SU-DHL-6 (cell line): ENCODE results near the gene EYS.

Experiments used
- H2AFZ ChIP-seq: fragments of 200-600 bp; sonication (generic); 2 replicates; pipeline ENCODE4 v1.6.1; 2014; ENCODE audit warnings: low read depth, mild to moderate bottlenecking, moderate library complexity, mixed read lengths, antibody characterized with exemption, low read length; ENCODE audit not compliant: severe bottlenecking
- H3F3A ChIP-seq: fragments of 200-600 bp; shearing (Covaris generic); 2 replicates; pipeline ENCODE4 v1.6.0; 2016; ENCODE audit warnings: antibody characterized with exemption, mild to moderate bottlenecking; ENCODE audit not compliant: insufficient read depth
- H3K27ac ChIP-seq: fragments of 200-600 bp; sonication (generic); 2 replicates; pipeline ENCODE4 v1.5.1; 2016; ENCODE audit warnings: low read depth, mild to moderate bottlenecking, low read length, moderate library complexity, mixed read lengths
- H3K27me3 ChIP-seq: fragments of 200-600 bp; sonication (generic), shearing (Covaris generic); 2 replicates; pipeline ENCODE4 v1.6.0; 2014; ENCODE audit warnings: mild to moderate bottlenecking, low read length
- H3K36me3 ChIP-seq: fragments of 200-600 bp; sonication (generic); 2 replicates; pipeline ENCODE4 v1.6.1; 2014; ENCODE audit warnings: mild to moderate bottlenecking, low read length, mixed read lengths
- H3K4me2 ChIP-seq: fragments of 300-600, 200-600 bp; shearing (Covaris generic), sonication (generic); 2 replicates; pipeline ENCODE4 v1.6.0; 2014; ENCODE audit warnings: low read length, low read depth, mild to moderate bottlenecking; ENCODE audit not compliant: poor library complexity, severe bottlenecking
- H3K4me3 ChIP-seq: fragments of 200-600 bp; sonication (generic); 2 replicates; pipeline ENCODE4 v1.5.1; 2014; ENCODE audit warnings: antibody characterized with exemption, low read length, mild to moderate bottlenecking, mixed read lengths; ENCODE audit not compliant: insufficient read depth, poor library complexity, severe bottlenecking
- H3K79me2 ChIP-seq: fragments of 200-600 bp; sonication (generic); 2 replicates; pipeline ENCODE4 v1.6.1; 2014; ENCODE audit warnings: mild to moderate bottlenecking, low read length, moderate library complexity; ENCODE audit not compliant: insufficient read depth
- H3K9ac ChIP-seq: fragments of 200-600 bp; sonication (generic); 2 replicates; pipeline ENCODE4 v1.7.0; 2014; ENCODE audit warnings: mild to moderate bottlenecking, low read length
- H3K9me2 ChIP-seq: fragments of 200-600 bp; sonication (generic); replicated peaks from 2 replicates; pipeline ENCODE4 v1.6.1; 2014; ENCODE audit warnings: low read length; ENCODE audit not compliant: insufficient read depth
- H3K9me3 ChIP-seq: fragments of 200-600 bp; sonication (generic); 2 replicates; pipeline ENCODE4 v1.6.1; 2014; ENCODE audit warnings: low read length, mixed read lengths; ENCODE audit not compliant: insufficient read depth
- H4K20me1 ChIP-seq: fragments of 200-600 bp; sonication (generic); 2 replicates; pipeline ENCODE4 v1.6.1; 2014; ENCODE audit warnings: low read depth, mild to moderate bottlenecking, antibody characterized with exemption, low read length, moderate library complexity, mixed read lengths
- CTCF ChIP-seq: fragments of 200-600 bp; sonication (generic); IDR thresholded peaks from one replicate; pipeline ENCODE4 v1.5.1; 2017; ENCODE audit warnings: antibody characterized with exemption, mild to moderate bottlenecking, low read length, moderate library complexity; ENCODE audit not compliant: insufficient read depth, poor library complexity, severe bottlenecking
- EZH2phosphoT487 ChIP-seq: fragments of 200-600 bp; sonication (generic), shearing (Covaris generic); conservative IDR thresholded peaks from 2 replicates; pipeline ENCODE4 v1.6.1; 2018; ENCODE audit warnings: mild to moderate bottlenecking, antibody characterized with exemption, low read length, moderate library complexity, mixed read lengths

The EYS gene

DNA sequence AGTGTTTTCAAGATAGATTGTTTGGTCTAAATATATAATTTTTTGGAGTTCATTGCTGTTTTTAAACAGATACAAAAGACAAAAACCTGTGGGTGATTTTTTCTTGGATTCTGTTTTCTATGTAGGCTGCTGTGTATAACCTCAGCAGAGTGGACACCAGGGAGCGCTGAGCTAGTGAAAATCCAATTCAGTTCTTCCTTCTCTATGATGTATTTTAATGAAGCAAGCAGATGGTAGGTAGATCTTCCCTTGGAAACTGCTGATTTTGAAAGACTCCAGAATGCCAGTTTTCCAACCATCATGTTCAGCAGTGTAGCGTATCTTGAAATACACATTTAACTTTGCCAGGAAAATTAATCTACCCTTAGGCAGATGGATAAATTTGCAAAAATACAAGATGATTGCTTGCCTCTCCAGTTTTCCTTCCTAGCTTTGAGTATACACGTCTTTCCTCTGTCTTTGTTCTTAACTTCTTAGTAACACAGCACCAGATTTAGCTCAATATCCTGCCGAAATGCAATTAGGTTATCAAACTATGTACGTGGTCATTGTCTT lies 1893.4 kb downstream of the EYS start:
- no peaks in the 10 kb centered on the region for H3K27me3 ChIP-seq
- H3K9ac ChIP-seq = no peak overlapping the region
- no peak overlapping the region for H3K4me3 ChIP-seq
- H3K27ac ChIP-seq = no peak overlapping the region
- no peaks in the 10 kb centered on the region for H3F3A ChIP-seq
- no peak overlapping the region for H3K4me2 ChIP-seq
- no peaks in the 10 kb centered on the region for H3K9me3 ChIP-seq
- H3K36me3 ChIP-seq = no peaks in the 10 kb centered on the region
- H3K9me2 ChIP-seq = no peaks in the 10 kb centered on the region
- H2AFZ ChIP-seq = no peak overlapping the region
- H4K20me1 ChIP-seq = no peaks in the 10 kb centered on the region
- H3K79me2 ChIP-seq = no peaks in the 10 kb centered on the region
- TF ChIP-seq EZH2phosphoT487 (no peak), CTCF (no peak)

DNA sequence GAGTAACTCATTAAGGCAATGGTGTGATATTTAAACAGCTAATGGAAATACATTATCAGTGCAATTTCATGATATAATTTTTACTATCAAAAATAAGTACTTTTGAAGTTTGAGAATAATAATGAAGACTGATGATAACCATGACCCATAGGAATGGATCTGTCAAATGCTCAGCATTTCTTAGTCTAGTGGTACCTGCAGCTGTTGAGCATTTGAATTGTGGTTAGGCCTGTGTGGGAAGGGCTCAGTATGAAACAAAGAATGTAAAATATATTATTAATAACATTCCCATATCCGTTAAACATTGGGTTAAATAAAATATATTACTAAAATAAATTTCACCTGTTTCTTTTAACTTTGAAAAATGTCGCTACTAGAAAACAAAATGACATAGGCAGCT lies 1898.5 kb downstream of the EYS start:
- H3K27ac ChIP-seq = no peak overlapping the region
- no peak overlapping the region for H3K4me3 ChIP-seq
- H4K20me1 ChIP-seq = no peaks in the 10 kb centered on the region
- no peaks in the 10 kb centered on the region for H3F3A ChIP-seq
- H2AFZ ChIP-seq = no peak overlapping the region
- no peaks in the 10 kb centered on the region for H3K27me3 ChIP-seq
- H3K9me3 ChIP-seq = no peaks in the 10 kb centered on the region
- no peak for TF ChIP-seq CTCF
- TF ChIP-seq EZH2phosphoT487 = no peak
- no peak overlapping the region for H3K4me2 ChIP-seq
- no peaks in the 10 kb centered on the region for H3K79me2 ChIP-seq
- no peaks in the 10 kb centered on the region for H3K36me3 ChIP-seq
- H3K9ac ChIP-seq = no peak overlapping the region
- no peaks in the 10 kb centered on the region for H3K9me2 ChIP-seq

DNA sequence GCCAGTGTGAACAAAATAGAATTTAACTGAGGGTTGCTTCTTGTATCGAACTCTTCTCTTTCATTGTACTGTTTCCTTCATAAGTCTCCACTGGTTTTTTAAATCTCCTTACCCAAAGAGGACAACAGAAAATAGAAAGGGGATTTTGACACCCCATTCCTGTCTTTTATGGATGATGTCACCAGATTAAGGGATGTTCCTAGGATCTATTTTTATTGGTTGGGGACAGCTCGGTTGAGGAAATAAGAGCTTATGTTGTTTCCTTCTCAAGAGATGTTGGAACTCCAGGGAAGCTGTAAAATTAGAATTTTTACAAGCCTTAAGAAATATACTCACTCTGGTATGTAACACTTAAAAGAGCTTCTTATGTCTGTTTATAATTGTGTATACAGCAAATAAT lies 1900.0 kb downstream of the EYS start:
- Histone ChIP-seq H3K36me3 (no peaks in the 10 kb centered on the region), H3F3A (no peaks in the 10 kb centered on the region), H3K27ac (no peak overlapping the region), H3K9me3 (no peaks in the 10 kb centered on the region), H3K9me2 (no peaks in the 10 kb centered on the region), H3K27me3 (no peaks in the 10 kb centered on the region), H4K20me1 (no peaks in the 10 kb centered on the region), H3K9ac (no peak overlapping the region), H3K4me3 (no peak overlapping the region), H3K79me2 (no peaks in the 10 kb centered on the region), H2AFZ (no peak overlapping the region), H3K4me2 (no peak overlapping the region)
- no peak for TF ChIP-seq EZH2phosphoT487
- no peak for TF ChIP-seq CTCF
